NCI-H2196 treated with DMSO at 0.1 percent for 48 hours (cell line): Measurements from ENCODE around the gene METTL23.

Experiments
- DNase-seq: peaks from one replicate; lab custom pipeline; 2025; ENCODE audit not compliant: unreplicated experiment; lab: John Stamatoyannopoulos, UW

The METTL23 gene

DNA sequence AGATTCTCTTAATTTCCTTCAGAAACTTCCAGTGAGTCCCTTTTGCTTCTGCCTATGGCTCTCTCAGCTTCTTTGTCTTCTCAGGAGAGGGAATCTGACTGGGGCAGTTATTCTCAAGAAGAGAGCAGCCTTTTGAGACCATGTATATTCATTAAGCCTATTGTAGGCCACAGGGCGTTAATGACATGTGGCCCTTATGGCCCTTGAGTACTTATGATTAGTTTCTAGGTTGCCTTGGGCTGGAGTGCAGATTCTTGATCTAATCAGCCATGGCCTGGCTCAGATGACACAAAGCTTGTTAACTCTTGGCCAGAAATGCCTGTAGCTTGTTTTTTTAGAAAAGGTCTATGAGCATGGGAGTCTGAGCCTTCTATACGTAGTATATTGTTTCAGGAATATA is 28.6 kb downstream of the METTL23 start:
- no peak for DNase-seq

DNA sequence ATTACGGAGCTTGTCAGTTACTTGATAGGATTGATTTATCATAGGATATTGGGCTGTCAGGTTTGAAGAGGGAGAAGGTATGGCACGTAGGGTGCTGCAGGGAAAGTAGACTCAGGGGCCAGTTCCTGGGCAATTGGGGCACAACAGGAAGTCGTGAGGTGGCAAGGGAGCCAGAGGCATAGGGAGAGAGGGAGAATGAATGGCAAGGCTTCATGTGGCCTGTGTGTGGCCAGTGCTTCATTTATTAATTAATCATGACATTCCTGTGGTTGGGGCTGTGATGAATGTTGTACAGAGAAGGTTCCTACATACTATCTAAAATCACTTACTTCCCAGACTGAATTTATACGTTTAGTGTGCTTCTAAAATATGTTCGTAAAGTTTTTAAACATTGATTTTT is 30.6 kb downstream of the METTL23 start:
- DNase-seq, result no peak

DNA sequence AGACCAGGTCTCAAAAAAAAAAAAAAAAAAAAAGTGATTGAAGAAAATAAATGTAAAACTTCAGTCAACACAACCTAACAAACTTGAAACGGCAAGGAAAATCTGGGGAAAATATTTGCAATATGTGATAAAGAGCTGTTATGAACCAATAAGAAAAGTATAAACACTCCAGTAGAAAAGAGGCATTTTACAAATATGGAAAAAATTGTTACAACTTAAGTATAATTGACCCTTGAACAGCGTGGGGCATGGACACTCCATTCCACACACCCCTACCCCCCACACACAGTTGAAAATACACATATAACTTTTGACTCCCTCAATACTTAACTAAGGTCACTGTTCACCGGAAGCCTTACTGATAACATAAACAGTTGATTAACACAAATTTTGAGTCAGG is 31.9 kb downstream of the METTL23 start:
- no peak for DNase-seq

DNA sequence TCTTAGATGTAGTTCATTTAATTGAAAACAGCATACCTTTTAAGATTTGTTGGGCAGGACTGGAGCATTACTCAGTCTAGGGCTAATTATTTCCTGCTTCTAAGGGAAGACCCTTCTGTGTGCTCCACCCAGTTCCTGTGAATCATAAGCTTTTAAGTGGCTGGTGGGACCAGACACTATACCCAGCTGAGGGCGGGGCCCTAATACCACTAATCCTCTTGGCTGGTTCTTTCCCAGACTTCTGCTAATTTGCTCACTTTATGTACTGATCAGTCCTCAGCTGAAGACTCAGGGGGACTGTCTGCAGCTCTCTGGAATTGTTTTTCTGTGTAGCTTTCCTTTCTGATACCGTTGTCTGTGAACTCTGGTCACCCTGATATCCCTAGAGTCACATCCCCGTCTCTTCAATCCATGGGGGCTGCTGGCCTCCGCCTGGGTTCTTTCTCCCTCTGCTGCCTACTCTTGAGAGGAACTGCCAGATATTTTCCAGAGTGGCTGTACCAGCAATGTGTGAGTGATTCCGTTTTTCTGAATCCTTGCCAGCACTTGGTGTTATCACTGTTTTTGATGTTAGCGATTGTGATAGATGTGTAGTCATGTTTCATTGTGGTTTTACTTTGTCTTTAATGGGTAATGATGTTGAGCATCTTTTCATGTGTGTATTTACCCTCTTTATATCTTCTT is 46.3 kb downstream of the METTL23 start:
- peak; percentile 20 for DNase-seq

DNA sequence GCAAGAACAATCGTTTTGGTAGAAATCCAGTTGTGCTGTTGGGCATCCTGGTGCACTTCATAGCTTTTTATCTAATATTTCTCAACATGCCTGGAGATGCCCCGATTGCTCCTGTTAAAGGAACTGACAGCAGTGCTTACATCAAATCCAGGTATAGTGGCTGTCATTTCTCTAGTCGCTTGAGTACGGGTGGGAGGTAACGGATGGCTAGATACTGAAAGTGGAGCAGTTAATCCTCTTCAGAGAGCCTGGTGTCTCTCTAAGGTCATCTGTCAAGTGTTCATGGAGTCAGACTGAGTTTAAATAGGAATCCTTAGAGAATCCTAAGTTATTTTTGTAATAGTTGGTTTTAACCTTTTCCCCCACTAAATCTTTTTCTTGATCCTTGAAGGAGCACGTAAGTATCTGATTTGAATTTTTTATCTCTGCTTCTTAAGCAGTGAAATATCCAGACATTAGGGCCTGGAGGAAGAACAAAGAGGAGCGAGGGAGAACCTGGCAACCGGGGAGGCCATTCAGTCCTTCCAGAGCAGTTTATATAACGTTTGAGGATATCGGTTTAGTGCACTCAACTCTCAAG is 48.5 kb downstream of the METTL23 start:
- no peak for DNase-seq

DNA sequence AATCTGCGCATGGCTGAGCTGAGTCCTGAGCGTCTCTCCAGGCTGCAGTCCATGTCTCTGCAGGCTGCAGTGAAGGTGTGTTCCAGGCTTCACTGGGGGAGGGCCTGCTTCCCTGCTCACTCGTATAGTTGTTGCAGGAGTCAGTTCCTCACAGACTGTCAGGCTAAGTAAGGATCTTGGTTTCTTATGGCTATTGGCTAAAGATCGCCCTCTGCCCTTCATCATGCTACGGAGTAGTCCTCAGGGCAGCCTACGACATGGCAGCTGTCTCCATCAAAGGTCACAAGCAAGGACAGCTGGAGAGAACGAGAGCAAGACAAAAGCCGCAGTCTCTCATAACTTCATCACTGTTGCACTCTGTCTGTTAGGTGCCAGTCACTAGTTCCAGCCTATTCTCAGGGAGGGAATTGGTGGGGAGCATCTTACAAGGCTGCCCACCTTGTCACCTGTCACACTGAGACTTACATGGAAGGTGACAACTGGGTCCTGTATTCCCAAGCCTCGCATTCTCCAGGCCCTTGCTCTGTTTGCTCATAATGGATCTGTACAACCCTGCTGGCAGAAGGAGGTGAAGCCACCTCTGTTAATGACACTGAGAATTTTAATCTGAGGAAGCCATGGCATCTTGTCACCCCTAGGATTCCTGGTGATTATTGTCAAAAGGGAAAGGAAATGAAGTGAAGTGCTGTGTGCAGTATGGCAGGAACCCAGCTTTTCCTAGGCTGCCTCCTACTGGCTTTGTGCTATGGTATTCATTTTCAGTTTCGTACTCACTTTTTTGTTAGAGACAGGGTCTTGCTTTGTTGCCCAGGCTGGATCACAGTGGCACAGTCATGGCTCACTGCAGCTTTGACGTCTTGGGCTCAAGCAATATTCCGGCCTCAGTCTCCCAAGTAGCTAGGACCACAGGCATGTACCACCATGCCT is 54.7 kb downstream of the METTL23 start:
- DNase-seq, result no peak

DNA sequence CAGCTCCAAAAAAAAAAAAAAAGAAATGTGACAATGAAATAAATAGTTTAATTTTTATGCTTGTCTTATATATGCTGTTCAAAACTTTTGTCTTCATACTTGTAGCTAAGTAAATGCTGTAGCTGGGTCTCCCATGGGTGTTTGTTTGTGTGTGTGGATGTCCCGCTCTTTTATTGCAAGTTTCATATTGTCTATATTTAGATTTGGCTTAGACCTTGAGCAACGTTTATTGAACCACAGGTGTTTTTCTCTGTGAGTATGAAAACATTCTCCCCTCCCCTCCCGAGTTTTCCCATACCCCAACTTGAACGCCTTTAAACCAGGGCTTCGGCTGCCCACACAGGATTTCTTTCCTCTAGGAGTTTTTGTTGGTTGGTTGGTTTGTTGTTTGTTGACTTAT is 56.5 kb downstream of the METTL23 start:
- DNase-seq, result no peak
